ENCODE measurements around the gene IER5.

The IER5 gene

GRCh38 chr1:181135437-181135731 lies 46.9 kb downstream of the IER5 start:
- DNase-seq: peak; percentile 59

- DNase-seq: peak; percentile 74
Observed at GRCh38 chr1:181135815-181136737, 47.6 kb downstream of the IER5 start.

- DNase-seq: no peak
Observed at GRCh38 chr1:181136738-181137122, 48.2 kb downstream of the IER5 start.

GRCh38 chr1:181137217-181137743 lies 48.8 kb downstream of the IER5 start:
- no peak for DNase-seq

GRCh38 chr1:181139631-181140061 lies 51.1 kb downstream of the IER5 start:
- no peak for DNase-seq

- DNase-seq: no peak
Observed at GRCh38 chr1:181140398-181140797, 51.9 kb downstream of the IER5 start.

GRCh38 chr1:181140891-181141290 lies 52.4 kb downstream of the IER5 start:
- no peak for DNase-seq

- DNase-seq: peak; percentile 72
Observed at GRCh38 chr1:181141431-181141910, 53.0 kb downstream of the IER5 start.

All from OCI-M1 (cell line).